Left ventricle myocardium inferior (tissue), 1 donor: ENCODE data around the gene KRT82. TPM values are rescaled to one million over a fixed set of nuclear protein-coding genes. Genes with fewer than 3 reads are reported as not detected.

Experiments
- DNase-seq: peaks from one replicate; pipeline ENCODE4 v3.0.0-alpha.2; 2020
- H3K27ac ChIP-seq: fragments of 200-600 bp; replicated peaks from 2 replicates; pipeline ENCODE4 v1.8.0; 2021
- H3K27me3 ChIP-seq: fragments of 200-600 bp; 2 replicates; pipeline ENCODE4 v1.8.0; 2021; ENCODE audit warnings: low read depth
- H3K36me3 ChIP-seq: fragments of 200-600 bp; 2 replicates; pipeline ENCODE4 v1.8.0; 2021
- H3K4me1 ChIP-seq: fragments of 200-600 bp; 2 replicates; pipeline ENCODE4 v1.8.0; 2021
- H3K4me3 ChIP-seq: fragments of 200-600 bp; 2 replicates; pipeline ENCODE4 v1.8.0; 2021; ENCODE audit warnings: mild to moderate bottlenecking, moderate library complexity
- H3K9me3 ChIP-seq: fragments of 200-600 bp; replicated peaks from 2 replicates; pipeline ENCODE4 v1.8.0; 2021
- intact Hi-C: fragments of 100-400 bp; cut with micrococcal nuclease; formaldehyde crosslinking; loops from one replicate; pipeline ENCODE4 v1.11.0; 2022
- total RNA-seq: library from RNA; stranded (reverse); fragmentation: NEBNext Ultra II Directional; extraction: Animal tissue kit (Norgen Biotek cat#: 25700); gene quantifications from one replicate; pipeline ENCODE4 v1.2.1, GENCODE V29; 2021
- TF ChIP-seq, protein P1 (sequence below): fragments of 200-600 bp; IDR thresholded peaks from 2 replicates; pipeline ENCODE4 v1.8.0; 2021; ENCODE audit warnings: antibody characterized with exemption, mild to moderate bottlenecking, borderline replicate concordance
- donor health status: DM: no; HTN: yes; CAD: no; lungs with severe emphysema.

The KRT82 gene
- total RNA-seq, 1 donor from 2014 or later, result not detected

DNA sequence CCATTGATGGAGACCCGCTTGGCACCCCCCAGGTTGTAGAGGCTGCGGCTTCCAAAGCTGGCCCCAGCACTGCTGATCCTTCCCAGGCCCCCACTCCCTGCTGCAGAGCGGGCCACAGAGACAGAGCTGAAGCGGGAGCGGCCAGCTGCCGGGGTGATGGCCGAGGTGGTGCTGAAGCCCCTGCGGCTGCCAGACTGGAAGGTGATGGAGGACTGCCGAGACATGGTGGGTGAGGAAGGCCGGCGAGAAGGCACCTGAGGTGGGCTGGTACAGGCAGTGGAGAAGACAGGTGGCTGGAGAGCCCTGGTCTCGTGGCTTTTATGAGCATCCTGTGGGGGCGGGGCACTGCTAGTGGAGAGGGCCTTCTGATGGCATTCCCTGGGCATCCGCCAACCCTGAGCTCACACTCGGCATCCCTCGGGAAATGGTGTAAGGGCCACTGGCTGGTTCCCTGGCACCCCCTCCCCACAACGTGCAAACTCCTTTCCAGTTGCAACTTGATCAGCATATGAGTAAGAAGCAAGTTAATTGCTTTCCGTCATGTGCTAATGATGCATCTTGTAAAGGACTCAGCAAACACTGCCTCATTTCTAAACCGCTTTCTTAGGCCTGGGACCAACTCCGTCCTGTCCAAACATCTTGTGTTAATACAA, 28.1 kb upstream of the KRT82 start, which contains the start of gene KRT75:
Gene KRT75, minus strand, starts transcription at position 291 of the 653 bp plus-strand sequence. Its CDS starts 67 bp downstream, at position 224.
- H3K9me3 ChIP-seq, result no peaks in the 10 kb centered on the region
- TF ChIP-seq, protein P1, sequence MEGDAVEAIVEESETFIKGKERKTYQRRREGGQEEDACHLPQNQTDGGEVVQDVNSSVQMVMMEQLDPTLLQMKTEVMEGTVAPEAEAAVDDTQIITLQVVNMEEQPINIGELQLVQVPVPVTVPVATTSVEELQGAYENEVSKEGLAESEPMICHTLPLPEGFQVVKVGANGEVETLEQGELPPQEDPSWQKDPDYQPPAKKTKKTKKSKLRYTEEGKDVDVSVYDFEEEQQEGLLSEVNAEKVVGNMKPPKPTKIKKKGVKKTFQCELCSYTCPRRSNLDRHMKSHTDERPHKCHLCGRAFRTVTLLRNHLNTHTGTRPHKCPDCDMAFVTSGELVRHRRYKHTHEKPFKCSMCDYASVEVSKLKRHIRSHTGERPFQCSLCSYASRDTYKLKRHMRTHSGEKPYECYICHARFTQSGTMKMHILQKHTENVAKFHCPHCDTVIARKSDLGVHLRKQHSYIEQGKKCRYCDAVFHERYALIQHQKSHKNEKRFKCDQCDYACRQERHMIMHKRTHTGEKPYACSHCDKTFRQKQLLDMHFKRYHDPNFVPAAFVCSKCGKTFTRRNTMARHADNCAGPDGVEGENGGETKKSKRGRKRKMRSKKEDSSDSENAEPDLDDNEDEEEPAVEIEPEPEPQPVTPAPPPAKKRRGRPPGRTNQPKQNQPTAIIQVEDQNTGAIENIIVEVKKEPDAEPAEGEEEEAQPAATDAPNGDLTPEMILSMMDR, result no peak
- no peak within 1 kb of the TSS for H3K4me3 ChIP-seq
- H3K27me3 ChIP-seq, result peaks cover 74% of the 10 kb centered on the region
- H3K4me1 ChIP-seq, result no peaks in the 10 kb centered on the region
- DNase-seq, result no peak
- intact Hi-C loops, result no loop called here
- no peak within 1 kb of the TSS for H3K27ac ChIP-seq
- H3K36me3 ChIP-seq, result no peaks in the 10 kb centered on the region

DNA sequence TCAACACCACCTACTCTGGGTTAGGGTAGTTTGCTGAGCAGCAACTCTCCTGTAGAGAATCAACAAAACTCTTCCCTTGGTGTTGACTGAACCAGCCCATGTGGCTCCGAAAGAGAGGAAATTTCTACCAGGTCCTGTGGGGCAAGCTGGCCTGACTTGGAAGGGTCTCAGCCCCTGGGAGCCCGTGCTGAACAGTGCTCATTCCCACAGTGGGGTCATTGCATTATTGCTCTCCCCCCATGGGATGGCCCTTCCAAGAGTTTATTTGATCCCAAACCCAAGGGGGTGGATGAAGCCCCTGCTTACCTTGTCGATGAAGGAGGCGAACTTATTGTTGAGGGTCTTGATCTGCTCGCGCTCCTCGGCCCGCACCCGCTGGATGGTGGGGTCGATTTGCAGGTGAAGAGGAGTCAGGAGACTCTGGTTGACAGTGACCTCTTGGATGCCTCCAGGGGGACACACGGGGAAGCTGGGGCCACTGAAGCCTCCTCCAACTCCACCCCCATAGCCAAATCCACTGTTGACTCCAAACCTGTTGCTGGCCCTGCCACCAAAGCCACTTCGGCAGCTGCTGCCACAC, 27.5 kb upstream of the KRT82 start:
- TF ChIP-seq, protein P1, result no peak
- H3K4me1 ChIP-seq, result no peaks in the 10 kb centered on the region
- H3K27me3 ChIP-seq, result peaks cover 74% of the 10 kb centered on the region
- intact Hi-C loops, result no loop called here
- H3K9me3 ChIP-seq, result no peaks in the 10 kb centered on the region
- no peak overlapping the region for H3K27ac ChIP-seq
- DNase-seq, result no peak
- H3K36me3 ChIP-seq, result no peaks in the 10 kb centered on the region
- no peak overlapping the region for H3K4me3 ChIP-seq

DNA sequence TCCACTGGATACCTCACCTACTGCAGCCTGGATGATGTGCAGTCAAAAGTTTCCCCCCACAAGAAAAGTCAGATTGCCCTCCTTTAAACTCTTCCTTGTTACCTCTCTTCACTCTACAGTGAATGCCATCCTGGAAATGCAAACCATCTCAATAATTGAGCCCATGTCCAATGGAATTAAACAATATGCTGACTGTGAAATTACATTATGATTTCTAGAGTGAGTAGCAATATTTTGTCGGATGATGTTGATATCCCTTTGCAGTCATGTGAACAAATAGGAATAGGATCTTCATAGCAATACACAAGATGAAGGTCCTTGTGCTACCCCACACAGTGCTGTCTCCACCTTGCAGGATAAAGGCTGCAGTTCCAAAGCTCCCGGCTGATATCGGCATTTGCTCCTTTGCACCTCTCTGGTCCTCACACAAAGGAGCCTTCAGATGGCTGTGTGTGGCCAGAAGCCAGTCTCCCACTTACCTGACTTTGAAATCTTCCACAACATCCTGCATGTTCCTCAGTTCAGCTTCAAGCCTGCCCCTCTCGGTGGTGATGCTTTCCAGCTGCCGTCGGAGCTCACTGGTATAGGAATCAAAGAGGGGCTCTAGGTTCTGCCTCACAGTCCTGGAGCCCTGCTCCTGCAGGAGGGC, 26.5 kb upstream of the KRT82 start:
- Histone ChIP-seq H3K27me3 (peaks cover 74% of the 10 kb centered on the region), H3K9me3 (no peaks in the 10 kb centered on the region), H3K27ac (no peak overlapping the region), H3K4me1 (no peaks in the 10 kb centered on the region), H3K36me3 (no peaks in the 10 kb centered on the region), H3K4me3 (no peak overlapping the region)
- DNase-seq, result no peak
- intact Hi-C loops, result no loop called here
- TF ChIP-seq, protein P1, result no peak

DNA sequence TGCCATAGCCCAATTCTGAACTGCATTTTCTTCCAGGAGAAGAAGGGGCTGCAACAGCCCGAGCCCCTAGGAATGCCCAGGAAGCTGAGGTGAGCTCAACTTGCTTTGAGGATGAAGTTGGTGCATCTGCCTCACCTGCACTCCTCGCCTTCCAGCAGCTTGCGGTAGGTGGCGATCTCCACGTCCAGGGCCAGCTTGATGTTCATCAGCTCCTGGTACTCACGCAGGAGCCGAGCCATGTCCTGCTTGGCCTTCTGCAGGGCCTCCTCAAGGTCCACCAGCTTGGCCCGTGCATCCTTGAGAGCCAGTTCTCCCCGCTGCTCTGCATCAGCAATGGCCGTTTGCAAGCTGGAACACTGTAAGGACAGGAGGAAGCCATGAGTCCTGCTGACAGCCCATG, 22.0 kb upstream of the KRT82 start:
- Histone ChIP-seq H3K9me3 (no peaks in the 10 kb centered on the region), H3K27me3 (peaks cover 67% of the 10 kb centered on the region), H3K27ac (no peak overlapping the region), H3K4me3 (no peak overlapping the region), H3K36me3 (no peaks in the 10 kb centered on the region), H3K4me1 (no peaks in the 10 kb centered on the region)
- intact Hi-C loops, result no loop called here
- TF ChIP-seq, protein P1, result no peak
- DNase-seq, result no peak

GRCh38 chr12:52427083-52427482, 20.9 kb upstream of the KRT82 start:
- TF ChIP-seq, protein P1, result no peak
- DNase-seq, result no peak
- intact Hi-C loops, result no loop called here
- Histone ChIP-seq H3K4me1 (no peaks in the 10 kb centered on the region), H3K27ac (no peak overlapping the region), H3K27me3 (peaks cover 61% of the 10 kb centered on the region), H3K36me3 (no peaks in the 10 kb centered on the region), H3K4me3 (no peak overlapping the region), H3K9me3 (no peaks in the 10 kb centered on the region)
